Loucy (cell line): ENCODE measurements around the gene HSD11B1L.
"Not testable (repeated sequence)": the region's sequence is repeated elsewhere in the genome, so short reads cannot be mapped to it uniquely, and the experiment has no call there.

Experiments used
- H2AFZ ChIP-seq: fragments of 200-600 bp; sonication (generic); 2 replicates; pipeline ENCODE4 v1.6.0; 2016; ENCODE audit warnings: antibody characterized with exemption, mild to moderate bottlenecking, low read length, moderate library complexity
- H3F3A ChIP-seq: fragments of 200-600 bp; 2 replicates; pipeline ENCODE4 v1.6.0; 2016; ENCODE audit warnings: antibody characterized with exemption, low read depth, mild to moderate bottlenecking
- H3K27me3 ChIP-seq: fragments of 200-600 bp; sonication (generic); 2 replicates; pipeline ENCODE4 v1.6.1; 2014; ENCODE audit warnings: low read length, mild to moderate bottlenecking; ENCODE audit not compliant: insufficient read depth, poor library complexity, severe bottlenecking
- H3K36me3 ChIP-seq: fragments of 200-600 bp; sonication (generic); 2 replicates; pipeline ENCODE4 v1.6.1; 2016; ENCODE audit warnings: low read length; ENCODE audit not compliant: insufficient read depth
- H3K4me1 ChIP-seq: fragments of 200-600 bp; sonication (generic); 2 replicates; pipeline ENCODE4 v1.5.1; 2014; ENCODE audit warnings: low read length, mild to moderate bottlenecking; ENCODE audit not compliant: insufficient read depth, poor library complexity, severe bottlenecking
- H3K4me2 ChIP-seq: fragments of 200-600 bp; sonication (generic); 2 replicates; pipeline ENCODE4 v1.6.0; 2014; ENCODE audit warnings: antibody characterized with exemption, low read length, low read depth, mild to moderate bottlenecking; ENCODE audit not compliant: poor library complexity, severe bottlenecking
- H3K4me3 ChIP-seq: fragments of 200-600 bp; sonication (generic); 2 replicates; pipeline ENCODE4 v1.5.1; 2014; ENCODE audit warnings: low read length, mild to moderate bottlenecking, mixed read lengths; ENCODE audit not compliant: poor library complexity, severe bottlenecking
- H3K79me2 ChIP-seq: fragments of 200-600 bp; sonication (generic); 2 replicates; pipeline ENCODE4 v1.6.1; 2014; ENCODE audit warnings: low read length; ENCODE audit not compliant: insufficient read depth
- H3K9ac ChIP-seq: fragments of 200-600 bp; sonication (generic); 2 replicates; pipeline ENCODE4 v1.6.0; 2014; ENCODE audit warnings: mild to moderate bottlenecking, low read depth, low read length, moderate library complexity; ENCODE audit not compliant: poor library complexity, severe bottlenecking
- H3K9me2 ChIP-seq: fragments of 200-600 bp; sonication (generic); replicated peaks from 2 replicates; pipeline ENCODE4 v1.6.1; 2016; ENCODE audit warnings: low read depth, low read length, mixed read lengths
- H3K9me3 ChIP-seq: fragments of 200-600 bp; sonication (generic); 2 replicates; pipeline ENCODE4 v1.6.1; 2014; ENCODE audit warnings: mild to moderate bottlenecking, antibody characterized with exemption, low read length, low read depth; ENCODE audit not compliant: insufficient read depth
- H4K20me1 ChIP-seq: fragments of 200-600 bp; sonication (generic); 2 replicates; pipeline ENCODE4 v1.6.0; 2014; ENCODE audit warnings: antibody characterized with exemption, low read length, mild to moderate bottlenecking; ENCODE audit not compliant: insufficient read depth, poor library complexity, severe bottlenecking
- CTCF ChIP-seq: fragments of 200-600 bp; sonication (generic); conservative IDR thresholded peaks from 2 replicates; pipeline ENCODE4 v1.5.1; 2014; ENCODE audit warnings: mild to moderate bottlenecking, antibody characterized with exemption, low read length
- EZH2phosphoT487 ChIP-seq: fragments of 200-600 bp; IDR thresholded peaks from 2 replicates; pipeline ENCODE4 v1.6.1; 2018; ENCODE audit warnings: antibody characterized with exemption, mild to moderate bottlenecking, moderate library complexity, borderline replicate concordance

The HSD11B1L gene

DNA sequence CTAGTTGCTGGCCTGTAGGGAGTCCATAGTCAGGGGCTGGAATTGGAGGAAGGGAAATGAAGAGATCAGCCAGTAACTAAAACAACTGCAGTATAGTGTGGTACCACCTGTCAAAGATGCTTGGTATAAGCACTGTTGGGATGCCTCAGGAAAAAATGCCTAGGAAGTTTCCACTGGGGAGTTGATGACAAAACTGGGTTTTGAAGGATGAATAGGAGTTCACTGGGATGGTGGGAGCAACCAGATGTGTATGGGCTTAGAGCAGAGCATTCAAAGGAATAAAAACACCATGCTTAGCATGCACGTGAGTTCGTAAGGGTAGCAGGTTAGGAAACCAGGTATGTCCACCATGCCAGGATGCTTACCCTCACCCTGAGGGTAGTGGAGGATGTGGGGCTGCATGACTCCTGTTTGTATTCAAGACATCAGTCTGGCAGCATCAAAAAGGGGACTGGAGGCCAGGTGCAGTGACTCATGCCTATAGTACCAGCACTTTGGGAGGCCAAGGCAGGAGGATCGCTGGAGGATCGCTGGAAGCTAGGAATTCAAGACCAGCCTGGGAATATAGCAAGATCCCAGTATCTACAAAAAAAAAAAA is 46.7 kb downstream of the HSD11B1L start:
- no peak overlapping the region for H3K4me3 ChIP-seq
- no peaks in the 10 kb centered on the region for H4K20me1 ChIP-seq
- no peak overlapping the region for H3K4me2 ChIP-seq
- no peaks in the 10 kb centered on the region for H3K27me3 ChIP-seq
- H2AFZ ChIP-seq, result no peak overlapping the region
- H3K9me2 ChIP-seq, result no peaks in the 10 kb centered on the region
- H3F3A ChIP-seq, result no peaks in the 10 kb centered on the region
- no peak overlapping the region for H3K9ac ChIP-seq
- no peaks in the 10 kb centered on the region for H3K9me3 ChIP-seq
- no peaks in the 10 kb centered on the region for H3K4me1 ChIP-seq
- TF ChIP-seq EZH2phosphoT487 (no peak), CTCF (no peak)
- no peaks in the 10 kb centered on the region for H3K79me2 ChIP-seq
- no peaks in the 10 kb centered on the region for H3K36me3 ChIP-seq

GRCh38 chr19:5733172-5733571 is 52.3 kb downstream of the HSD11B1L start:
- not testable (repeated sequence) for H3K4me1 ChIP-seq, H3K9me3 ChIP-seq, H3K27me3 ChIP-seq, H3K4me2 ChIP-seq, H3F3A ChIP-seq, H3K9me2 ChIP-seq, H3K36me3 ChIP-seq, H3K4me3 ChIP-seq, H3K9ac ChIP-seq, H3K79me2 ChIP-seq, H2AFZ ChIP-seq, H4K20me1 ChIP-seq
